Measurements from ENCODE around the gene USP12.

The USP12 gene

GRCh38 chr13:27110056-27110746, 61.4 kb downstream of the USP12 start:
- H3K36me3 Mint-ChIP-seq (ENCODE audit: low read depth): peaks cover 20% of the 10 kb centered on the region
- peaks cover 11% of the 10 kb centered on the region for H3K4me1 Mint-ChIP-seq (ENCODE audit: low read depth)
- H3K27me3 Mint-ChIP-seq (ENCODE audit: low read depth): no peaks in the 10 kb centered on the region
- H3K4me3 Mint-ChIP-seq: no peak overlapping the region
- H3K27ac Mint-ChIP-seq: no peak overlapping the region
- H3K9me3 Mint-ChIP-seq: no peaks in the 10 kb centered on the region

- Mint-ChIP-seq H3K9me3 (no peaks in the 10 kb centered on the region), H3K27me3 (ENCODE audit: low read depth) (no peaks in the 10 kb centered on the region), H3K36me3 (ENCODE audit: low read depth) (peaks cover 22% of the 10 kb centered on the region), H3K4me1 (ENCODE audit: low read depth) (no peaks in the 10 kb centered on the region), H3K27ac (no peak overlapping the region), H3K4me3 (no peak overlapping the region)
Observed at GRCh38 chr13:27106144-27106543, 65.5 kb downstream of the USP12 start.

- H3K27me3 Mint-ChIP-seq (ENCODE audit: low read depth): no peaks in the 10 kb centered on the region
- H3K27ac Mint-ChIP-seq: no peak overlapping the region
- H3K4me3 Mint-ChIP-seq: no peak overlapping the region
- H3K9me3 Mint-ChIP-seq: no peaks in the 10 kb centered on the region
- H3K36me3 Mint-ChIP-seq (ENCODE audit: low read depth): peaks cover 27% of the 10 kb centered on the region
- H3K4me1 Mint-ChIP-seq (ENCODE audit: low read depth): peaks cover 8% of the 10 kb centered on the region
Observed at GRCh38 chr13:27104606-27105005, 67.0 kb downstream of the USP12 start.

GRCh38 chr13:27101847-27102246, 69.8 kb downstream of the USP12 start:
- no peak overlapping the region for H3K4me3 Mint-ChIP-seq
- no peak overlapping the region for H3K27ac Mint-ChIP-seq
- H3K36me3 Mint-ChIP-seq (ENCODE audit: low read depth): peaks cover 32% of the 10 kb centered on the region
- H3K9me3 Mint-ChIP-seq: no peaks in the 10 kb centered on the region
- no peaks in the 10 kb centered on the region for H3K27me3 Mint-ChIP-seq (ENCODE audit: low read depth)
- peaks cover 26% of the 10 kb centered on the region for H3K4me1 Mint-ChIP-seq (ENCODE audit: low read depth)

GRCh38 chr13:27101289-27101688, 70.3 kb downstream of the USP12 start:
- peaks cover 26% of the 10 kb centered on the region for H3K4me1 Mint-ChIP-seq (ENCODE audit: low read depth)
- no peaks in the 10 kb centered on the region for H3K27me3 Mint-ChIP-seq (ENCODE audit: low read depth)
- peaks cover 34% of the 10 kb centered on the region for H3K36me3 Mint-ChIP-seq (ENCODE audit: low read depth)

GRCh38 chr13:27097691-27098090, 73.9 kb downstream of the USP12 start:
- H3K9me3 Mint-ChIP-seq: no peaks in the 10 kb centered on the region
- peaks cover 39% of the 10 kb centered on the region for H3K36me3 Mint-ChIP-seq (ENCODE audit: low read depth)

More at GRCh38 chr13:27101289-27101688, 70.3 kb downstream of the USP12 start:
- Mint-ChIP-seq H3K27ac (no peak overlapping the region), H3K4me3 (no peak overlapping the region), H3K9me3 (no peaks in the 10 kb centered on the region)

GRCh38 chr13:27091451-27091850, 80.2 kb downstream of the USP12 start:
- Mint-ChIP-seq H3K27me3 (ENCODE audit: low read depth) (no peaks in the 10 kb centered on the region), H3K36me3 (ENCODE audit: low read depth) (peaks cover 54% of the 10 kb centered on the region), H3K4me3 (no peak overlapping the region), H3K27ac (no peak overlapping the region), H3K9me3 (no peaks in the 10 kb centered on the region), H3K4me1 (ENCODE audit: low read depth) (peaks cover 3% of the 10 kb centered on the region)

More at GRCh38 chr13:27097691-27098090, 73.9 kb downstream of the USP12 start:
- peaks cover 26% of the 10 kb centered on the region for H3K4me1 Mint-ChIP-seq (ENCODE audit: low read depth)
- no peak overlapping the region for H3K27ac Mint-ChIP-seq
- H3K4me3 Mint-ChIP-seq: no peak overlapping the region
- no peaks in the 10 kb centered on the region for H3K27me3 Mint-ChIP-seq (ENCODE audit: low read depth)

GRCh38 chr13:27088619-27089018, 83.0 kb downstream of the USP12 start:
- H3K9me3 Mint-ChIP-seq: no peaks in the 10 kb centered on the region
- peaks cover 51% of the 10 kb centered on the region for H3K36me3 Mint-ChIP-seq (ENCODE audit: low read depth)
- no peaks in the 10 kb centered on the region for H3K27me3 Mint-ChIP-seq (ENCODE audit: low read depth)
- no peak overlapping the region for H3K4me3 Mint-ChIP-seq
- H3K4me1 Mint-ChIP-seq (ENCODE audit: low read depth): peaks cover 3% of the 10 kb centered on the region
- H3K27ac Mint-ChIP-seq: no peak overlapping the region

- Mint-ChIP-seq H3K4me1 (ENCODE audit: low read depth) (peaks cover 5% of the 10 kb centered on the region), H3K27ac (no peak overlapping the region), H3K36me3 (ENCODE audit: low read depth) (peaks cover 41% of the 10 kb centered on the region), H3K27me3 (ENCODE audit: low read depth) (no peaks in the 10 kb centered on the region), H3K9me3 (no peaks in the 10 kb centered on the region), H3K4me3 (no peak overlapping the region)
Observed at GRCh38 chr13:27086599-27087265, 84.9 kb downstream of the USP12 start.

- H3K27me3 Mint-ChIP-seq (ENCODE audit: low read depth): no peaks in the 10 kb centered on the region
- no peak overlapping the region for H3K27ac Mint-ChIP-seq
- peaks cover 40% of the 10 kb centered on the region for H3K36me3 Mint-ChIP-seq (ENCODE audit: low read depth)
- no peak overlapping the region for H3K4me3 Mint-ChIP-seq
- no peaks in the 10 kb centered on the region for H3K9me3 Mint-ChIP-seq
- H3K4me1 Mint-ChIP-seq (ENCODE audit: low read depth): peaks cover 15% of the 10 kb centered on the region
Observed at GRCh38 chr13:27083183-27083582, 88.4 kb downstream of the USP12 start.

GRCh38 chr13:27081893-27082679, 89.5 kb downstream of the USP12 start:
- Mint-ChIP-seq H3K4me3 (no peak overlapping the region), H3K27me3 (ENCODE audit: low read depth) (no peaks in the 10 kb centered on the region), H3K4me1 (ENCODE audit: low read depth) (peaks cover 15% of the 10 kb centered on the region), H3K27ac (peak overlapping the region; percentile 34), H3K36me3 (ENCODE audit: low read depth) (peaks cover 34% of the 10 kb centered on the region), H3K9me3 (no peaks in the 10 kb centered on the region)

GRCh38 chr13:27080018-27080948, 91.3 kb downstream of the USP12 start:
- Mint-ChIP-seq H3K4me3 (no peak overlapping the region), H3K27ac (peak overlapping the region; percentile 63), H3K9me3 (no peaks in the 10 kb centered on the region), H3K36me3 (ENCODE audit: low read depth) (peaks cover 23% of the 10 kb centered on the region), H3K4me1 (ENCODE audit: low read depth) (peaks cover 15% of the 10 kb centered on the region), H3K27me3 (ENCODE audit: low read depth) (no peaks in the 10 kb centered on the region)

- no peak overlapping the region for H3K4me3 Mint-ChIP-seq
- no peaks in the 10 kb centered on the region for H3K9me3 Mint-ChIP-seq
- H3K4me1 Mint-ChIP-seq (ENCODE audit: low read depth): peaks cover 15% of the 10 kb centered on the region
- H3K36me3 Mint-ChIP-seq (ENCODE audit: low read depth): peaks cover 21% of the 10 kb centered on the region
- H3K27ac Mint-ChIP-seq: peak overlapping the region; percentile 63
- no peaks in the 10 kb centered on the region for H3K27me3 Mint-ChIP-seq (ENCODE audit: low read depth)
Observed at GRCh38 chr13:27079421-27079958, 92.1 kb downstream of the USP12 start.

GRCh38 chr13:27077451-27077850, 94.2 kb downstream of the USP12 start:
- Mint-ChIP-seq H3K27ac (no peak overlapping the region), H3K9me3 (no peaks in the 10 kb centered on the region), H3K36me3 (ENCODE audit: low read depth) (peaks cover 30% of the 10 kb centered on the region), H3K4me1 (ENCODE audit: low read depth) (peaks cover 15% of the 10 kb centered on the region), H3K27me3 (ENCODE audit: low read depth) (no peaks in the 10 kb centered on the region), H3K4me3 (no peak overlapping the region)
